T47D (cell line): ENCODE measurements around the gene HOXA9.

Source experiments
- DNase-seq, 2 experiments: peaks; one replicate each; pipeline versions ENCODE4 v3.0.0 to v3.0.0-alpha.2; 2011 to 2012; ENCODE audit warnings: low read depth in 1 of 2, low spot score in 1 of 2
- JUND ChIP-seq: IDR thresholded peaks from 2 replicates; pipeline ENCODE4 v1.6.1; 2012; ENCODE audit warnings: low read depth
- in situ Hi-C: cut with HindIII; loops from 2 replicates; pipeline ENCODE4 v1.10.0; 2016; ENCODE audit warnings: low sequenced_read_pairs, low pct_unique_long_range_greater_than_20kb

The HOXA9 gene

GRCh38 chr7:27152816-27153442 is 12.4 kb downstream of the HOXA9 start:
- in situ Hi-C loops = no loop called here
- DNase-seq = no peak
- TF ChIP-seq JUND = no peak

GRCh38 chr7:27151931-27152815 is 13.2 kb downstream of the HOXA9 start, which contains the start of gene HOXA3:
Gene HOXA3, minus strand, starts transcription at chr7:27152583. Its CDS starts 41,943 bp downstream, at chr7:27110640.
- DNase-seq = no peak
- in situ Hi-C loops = no loop called here
- TF ChIP-seq JUND = no peak

DNA sequence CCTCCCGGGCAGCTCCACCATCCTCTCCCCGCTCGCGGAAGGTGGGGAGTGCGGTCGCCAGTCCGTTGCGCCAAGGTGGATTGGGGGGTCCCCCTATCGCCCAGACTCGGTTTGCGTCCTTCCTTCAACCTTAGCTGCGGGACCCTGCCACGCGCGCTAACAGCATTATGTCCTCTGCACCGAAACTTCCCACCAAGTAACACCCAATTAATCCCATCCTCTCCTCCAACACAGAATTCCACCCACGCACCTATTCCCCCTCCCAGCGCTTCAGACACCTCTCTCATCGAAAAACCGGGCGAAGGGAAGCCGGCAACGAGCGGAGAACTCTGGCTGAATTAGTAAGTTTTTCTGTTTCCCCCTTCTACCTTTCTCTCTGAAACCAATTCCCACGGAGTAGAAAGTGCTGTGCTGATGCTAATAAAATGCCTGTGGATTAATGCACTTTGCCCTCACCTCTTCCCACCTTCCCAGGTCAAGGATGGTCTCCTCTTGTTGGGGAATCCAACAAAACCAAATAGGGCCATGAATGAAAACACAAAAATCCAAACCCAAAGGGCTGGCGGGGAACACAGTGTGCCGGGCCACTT is 13.9 kb downstream of the HOXA9 start:
- TF ChIP-seq JUND = no peak
- DNase-seq = no peak
- in situ Hi-C loops = no loop called here

DNA sequence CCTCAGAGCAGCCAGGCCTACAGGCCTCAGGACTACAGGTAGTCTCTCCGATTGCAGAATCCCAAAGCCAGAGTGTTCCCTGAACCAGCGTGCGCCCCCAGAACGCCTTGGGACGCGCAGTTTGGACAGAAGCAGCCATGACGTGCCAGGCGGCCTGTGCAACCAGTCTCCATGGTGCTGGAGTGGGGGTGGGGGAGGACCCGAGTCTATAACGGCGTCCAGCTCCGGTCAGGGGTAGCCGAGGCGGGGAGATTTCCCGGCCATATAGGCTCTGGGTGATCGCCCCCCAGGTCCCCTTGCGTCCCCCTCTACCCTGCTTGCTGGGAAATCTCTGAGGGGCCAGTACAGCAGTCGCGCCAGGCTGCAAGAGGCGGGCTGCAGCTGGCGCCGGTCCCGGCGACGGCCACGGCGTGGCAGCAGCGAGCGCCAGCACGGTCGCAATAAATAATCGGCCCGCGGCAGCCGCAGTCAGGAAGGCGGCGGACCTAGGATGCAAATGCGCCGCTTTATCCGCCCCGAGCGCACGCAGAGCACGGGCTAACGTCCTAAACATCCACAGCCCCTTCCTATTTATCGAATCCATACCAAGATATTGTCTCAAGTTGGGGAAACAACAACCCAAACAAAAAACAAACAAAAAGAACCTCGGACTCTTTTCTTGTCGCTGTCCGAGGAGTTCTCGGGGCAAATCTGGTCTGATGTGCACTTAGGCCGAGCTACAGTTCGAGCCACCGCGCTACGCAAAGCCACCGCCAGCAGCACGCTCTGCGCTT is 14.6 kb downstream of the HOXA9 start:
- in situ Hi-C loops = no loop called here
- no peak for TF ChIP-seq JUND
- peak; percentile 72 to 95 for DNase-seq

DNA sequence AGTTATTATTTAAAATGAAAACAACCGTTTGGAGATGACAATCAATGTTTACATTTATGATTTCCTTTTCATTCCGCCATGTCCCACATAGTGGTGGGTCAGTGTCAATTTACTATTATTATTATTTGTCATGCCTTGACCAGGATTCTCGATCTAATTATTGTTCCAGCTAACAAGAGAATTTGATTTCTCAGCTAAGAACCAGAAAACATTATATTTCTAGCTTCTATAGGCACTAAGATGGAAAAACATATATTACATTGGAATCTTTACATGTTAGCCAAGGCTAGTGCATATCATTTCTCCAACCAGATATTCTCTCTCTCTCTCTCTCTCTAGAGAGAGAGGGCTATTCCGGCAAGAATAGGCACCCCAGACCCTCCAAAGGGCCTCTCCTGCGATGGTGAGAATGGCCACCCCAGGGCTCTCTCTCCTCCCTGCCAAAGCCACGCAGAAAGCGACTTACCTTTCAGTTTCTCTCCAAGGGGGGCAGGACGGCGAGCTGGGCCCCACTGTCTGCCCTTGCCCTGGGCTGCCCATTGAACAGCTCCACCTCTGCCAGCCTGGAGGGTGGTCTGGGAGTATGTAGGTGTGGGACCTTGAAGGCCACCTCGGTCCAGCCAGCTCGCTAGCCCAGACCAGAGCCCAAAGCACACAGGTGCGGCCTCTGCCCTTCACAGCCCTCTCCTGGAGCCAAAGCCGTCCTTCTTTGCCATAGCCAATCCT is 15.3 kb downstream of the HOXA9 start:
- TF ChIP-seq JUND = no peak
- no peak for DNase-seq
- in situ Hi-C loops = no loop called here

DNA sequence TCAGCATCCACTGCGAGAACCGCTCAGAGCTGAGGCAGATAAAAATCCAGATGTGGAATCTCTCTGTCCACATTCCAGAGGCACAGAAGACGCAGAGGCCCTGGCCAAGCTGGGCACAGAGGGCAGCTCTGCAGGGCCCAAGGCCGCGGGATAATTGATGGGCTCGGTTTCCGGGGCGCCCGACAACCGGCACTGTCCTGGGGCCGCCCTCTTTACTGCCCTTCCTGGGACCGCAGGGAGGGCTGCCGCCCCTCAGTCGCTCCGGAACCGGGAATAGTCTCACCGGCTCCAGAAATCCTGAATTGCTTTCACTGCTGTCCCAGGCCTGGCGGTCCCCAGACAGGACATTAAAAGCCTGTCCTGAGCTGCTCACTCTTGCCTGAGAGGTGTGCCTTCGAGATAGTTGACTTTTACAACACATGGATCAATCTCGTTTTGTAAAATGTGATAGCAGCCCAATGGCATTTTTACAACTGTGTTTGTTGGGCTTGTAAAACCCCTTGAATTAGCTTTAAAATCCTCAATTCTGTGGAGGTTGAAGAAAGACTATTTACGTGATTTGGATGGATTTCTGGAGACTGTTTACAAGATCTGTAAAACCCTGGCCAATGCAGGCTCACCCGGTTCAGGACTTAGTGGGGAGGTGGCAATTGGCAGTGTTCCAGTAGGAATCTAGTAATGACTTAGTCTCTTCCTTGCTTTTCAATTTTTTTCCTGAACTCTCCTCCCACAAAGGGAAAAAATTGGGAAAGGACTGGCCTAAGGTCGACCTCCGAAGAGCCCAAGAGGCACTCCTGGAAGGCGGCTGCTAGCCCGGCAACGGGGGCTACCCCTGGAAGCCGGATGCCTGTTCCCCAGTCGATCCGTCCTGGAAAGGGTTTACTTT is 16.3 kb downstream of the HOXA9 start:
- no peak for TF ChIP-seq JUND
- in situ Hi-C loops = no loop called here
- no peak for DNase-seq

GRCh38 chr7:27148031-27148755 is 17.1 kb downstream of the HOXA9 start:
- no peak for TF ChIP-seq JUND
- in situ Hi-C loops = no loop called here
- DNase-seq = no peak

GRCh38 chr7:27147199-27148030 is 17.9 kb downstream of the HOXA9 start, which contains the start of gene HOXA6:
Gene HOXA6, minus strand, starts transcription at chr7:27147774. Its CDS starts 25 bp downstream, at chr7:27147749.
- DNase-seq = no peak
- in situ Hi-C loops = no loop called here
- no peak for TF ChIP-seq JUND

DNA sequence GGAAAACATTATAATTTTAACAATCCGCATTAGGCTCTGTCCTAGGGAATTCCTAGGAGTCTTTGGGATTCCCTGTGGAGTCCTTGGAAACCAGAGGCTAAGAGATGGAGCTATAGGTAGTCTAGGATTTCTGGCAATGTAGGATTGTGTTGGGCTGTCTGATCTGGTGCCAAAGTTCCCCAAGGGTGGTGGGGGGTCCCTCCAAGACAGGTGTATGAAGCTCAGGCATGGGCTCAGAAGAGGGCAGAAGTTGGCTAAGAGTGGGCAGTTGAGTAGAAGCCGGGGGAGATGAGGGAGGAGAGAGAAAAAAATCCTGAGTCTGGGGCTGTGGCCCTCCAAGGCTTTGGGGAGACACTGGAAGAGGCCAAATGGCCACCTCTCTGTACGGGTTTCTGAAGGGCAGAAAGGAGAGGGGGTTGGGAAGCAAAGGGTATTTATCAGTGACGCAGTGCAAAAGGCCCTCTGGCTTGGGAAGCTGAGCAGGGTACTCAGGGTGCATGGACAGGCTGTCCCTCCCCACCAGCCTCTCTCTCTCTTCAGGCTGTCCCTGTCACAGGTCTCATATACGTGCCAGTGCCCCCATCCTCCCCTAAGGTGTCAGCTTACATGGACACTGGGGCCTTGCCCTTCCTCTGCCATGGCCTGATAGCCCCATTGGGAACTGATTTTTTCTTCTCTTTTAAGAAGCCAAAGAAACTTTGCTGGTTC is 18.7 kb downstream of the HOXA9 start:
- in situ Hi-C loops = no loop called here
- no peak for TF ChIP-seq JUND
- DNase-seq = no peak
